Tibial nerve (tissue), 4 donors: ENCODE measurements around the gene TCF4. TPM values are rescaled to one million over a fixed set of nuclear protein-coding genes. Genes with fewer than 3 reads are reported as not detected.
A peak's percentile ranks its signal among the peaks of the same experiment; 100 is the strongest.

Experiments used
- DNase-seq, 2 donors: peaks; one replicate each; pipeline ENCODE4 v3.0.0-alpha.2; 2019; ENCODE audit warnings: low spot score in 2 of 2
- H3K27ac ChIP-seq, 4 donors: fragments of 200-600 bp; sonication (generic) in 3 of 4; one replicate each; pipeline ENCODE4 v1.5.1; 2017 to 2019; ENCODE audit warnings: mild to moderate bottlenecking in 1 of 4
- H3K27me3 ChIP-seq, 2 donors: fragments of 200-600 bp; sonication (generic) in 1 of 2; one replicate each; pipeline versions ENCODE4 v1.5.1 to v1.6.0; 2017 to 2019
- H3K36me3 ChIP-seq, 3 donors: fragments of 200-600 bp; sonication (generic); one replicate each; pipeline ENCODE4 v1.5.1; 2018 to 2019
- H3K4me1 ChIP-seq, 4 donors: fragments of 200-600 bp; sonication (generic) in 3 of 4; one replicate each; pipeline ENCODE4 v1.5.1; 2017 to 2019
- H3K4me3 ChIP-seq, 4 donors: fragments of 200-600 bp; sonication (generic) in 3 of 4; one replicate each; pipeline ENCODE4 v1.5.1; 2017 to 2019; ENCODE audit warnings: mild to moderate bottlenecking in 1 of 4, moderate library complexity in 1 of 4
- H3K9me3 ChIP-seq, 4 donors: fragments of 200-600 bp; sonication (generic) in 3 of 4; one replicate each; pipeline ENCODE4 v1.5.1; 2017 to 2019
- CTCF ChIP-seq, 5 experiments: fragments of 200-600 bp in 3 of 5; fragments of 450-650 bp in 2 of 5; sonication (generic) in 3 of 5; IDR thresholded peaks; one replicate each; pipeline ENCODE4 v1.5.1; 2016 to 2019; ENCODE audit warnings: antibody characterized with exemption in 5 of 5, mild to moderate bottlenecking in 3 of 5, moderate library complexity in 2 of 5
- EP300 ChIP-seq, 2 donors: sonication (generic); formaldehyde crosslinking; IDR thresholded peaks; one replicate each; pipeline ENCODE4 v1.6.1; 2017; ENCODE audit warnings: antibody characterized with exemption in 2 of 2, mild to moderate bottlenecking in 1 of 2
- POLR2A ChIP-seq, 2 donors: fragments of 450-650 bp; IDR thresholded peaks; one replicate each; pipeline ENCODE4 v1.6.1; 2017; ENCODE audit warnings: antibody characterized with exemption in 2 of 2, mild to moderate bottlenecking in 2 of 2, moderate library complexity in 2 of 2
- WGBS, 2 donors: methylation state at CpG; one replicate each; pipeline ENCODE4 v1.1.5; 2018; 5-methylcytosine and 5-hydroxymethylcytosine counted together
- total RNA-seq, 4 donors: library from RNA; depleted of rRNA; stranded (reverse); fragments of >200 nt; gene quantifications; one replicate each; pipeline ENCODE4 v1.1.0, GENCODE V29; 2016

Gene TCF4
- total RNA-seq, 4 donors from 2014 or later, result 100 to 157 (median 114) TPM

- Histone ChIP-seq H3K4me1 (peaks cover 0 to 26% (median 0%) of the 10 kb centered on the region in 4 donors), H3K9me3 (no peaks in the 10 kb centered on the region), H3K27me3 (no peaks in the 10 kb centered on the region), H3K27ac (peak overlapping the region; percentile 57 to 93 (median 88)), H3K36me3 (no peaks in the 10 kb centered on the region), H3K4me3 (peak overlapping the region; percentile 51 to 66 (median 57))
- TF ChIP-seq EP300 (IDR thresholded peaks at IDR 0.05) (peak in 1 of 2 donors; percentile 11), CTCF (IDR thresholded peaks at IDR 0.05) (no peak)
- peak in 1 of 2 donors; percentile 26 for DNase-seq
- 0% methylated on average over 16 to 58 of the region's 63 CpGs for WGBS, 2 donors
Observed at GRCh38 chr18:55587418-55588110, 428 bp downstream of the TCF4 start.

- no peak for TF ChIP-seq POLR2A (IDR thresholded peaks at IDR 0.05)
- TF ChIP-seq CTCF (IDR thresholded peaks at IDR 0.05), result no peak
- peak in 1 of 2 donors; percentile 18 for TF ChIP-seq EP300 (IDR thresholded peaks at IDR 0.05)
- DNase-seq, result no peak
- 32 to 33% methylated on average over 11 of the region's 11 CpGs for WGBS, 2 donors
- Histone ChIP-seq H3K4me3 (peak overlapping the region; percentile 51 to 66 (median 57)), H3K27me3 (no peaks in the 10 kb centered on the region), H3K9me3 (no peaks in the 10 kb centered on the region), H3K4me1 (peaks cover 0 to 26% (median 0%) of the 10 kb centered on the region in 4 donors), H3K36me3 (no peaks in the 10 kb centered on the region), H3K27ac (peak overlapping the region; percentile 19 to 93 (median 66))
Observed at GRCh38 chr18:55585920-55586561, 2.0 kb downstream of the TCF4 start.

DNA sequence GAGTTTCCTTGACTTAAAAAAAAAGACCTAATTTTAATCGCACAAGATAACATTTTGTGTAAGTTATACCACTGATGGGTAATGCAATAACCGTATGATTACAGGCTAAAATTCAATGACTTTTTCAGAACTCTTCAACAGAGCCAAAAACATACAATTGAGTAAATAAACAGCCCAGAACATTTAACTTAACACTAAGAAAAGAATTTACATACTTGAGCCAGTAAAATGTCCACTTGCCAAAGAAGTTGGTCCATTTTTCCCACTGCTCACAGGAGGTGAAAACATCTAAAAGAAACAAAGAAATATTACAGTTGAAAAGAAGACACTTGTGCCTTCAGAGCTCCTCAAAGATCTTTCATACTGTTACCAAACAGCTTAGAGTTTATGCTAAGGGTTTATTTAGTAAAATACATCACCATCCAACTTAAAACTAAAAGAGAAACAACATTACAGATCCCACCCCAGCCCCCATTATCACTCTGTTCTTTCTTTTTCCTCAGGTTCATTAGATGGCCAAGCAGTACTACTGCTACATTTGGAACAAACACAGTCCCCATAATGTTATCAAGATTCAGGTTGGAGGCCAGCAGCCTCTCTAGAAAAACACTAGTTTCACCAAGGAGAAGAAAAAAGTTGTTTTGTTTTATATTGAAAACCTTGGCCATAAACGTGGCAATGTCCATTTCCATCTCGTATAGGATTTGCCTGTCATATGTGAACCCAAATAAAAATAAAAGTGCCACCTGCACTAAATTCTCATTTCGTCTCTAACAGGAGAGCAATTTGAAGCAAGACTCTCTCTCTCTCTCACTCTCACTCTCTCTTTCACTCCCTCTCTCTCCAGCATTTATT is 2.7 kb downstream of the TCF4 start:
- H3K36me3 ChIP-seq, result no peaks in the 10 kb centered on the region
- H3K4me1 ChIP-seq, result peaks cover 0 to 25% (median 0%) of the 10 kb centered on the region in 4 donors
- no peaks in the 10 kb centered on the region for H3K27me3 ChIP-seq
- peak overlapping the region in 3 of 4 donors; percentile 51 to 66 (median 59) for H3K4me3 ChIP-seq
- no peak for DNase-seq
- H3K9me3 ChIP-seq, result no peaks in the 10 kb centered on the region
- TF ChIP-seq POLR2A (IDR thresholded peaks at IDR 0.05) (no peak), CTCF (IDR thresholded peaks at IDR 0.05) (no peak), EP300 (IDR thresholded peaks at IDR 0.05) (no peak)
- H3K27ac ChIP-seq, result peak overlapping the region in 3 of 4 donors; percentile 19 to 93 (median 85)
- WGBS, 2 donors, result 35 to 36% methylated on average over 5 of the region's 5 CpGs

DNA sequence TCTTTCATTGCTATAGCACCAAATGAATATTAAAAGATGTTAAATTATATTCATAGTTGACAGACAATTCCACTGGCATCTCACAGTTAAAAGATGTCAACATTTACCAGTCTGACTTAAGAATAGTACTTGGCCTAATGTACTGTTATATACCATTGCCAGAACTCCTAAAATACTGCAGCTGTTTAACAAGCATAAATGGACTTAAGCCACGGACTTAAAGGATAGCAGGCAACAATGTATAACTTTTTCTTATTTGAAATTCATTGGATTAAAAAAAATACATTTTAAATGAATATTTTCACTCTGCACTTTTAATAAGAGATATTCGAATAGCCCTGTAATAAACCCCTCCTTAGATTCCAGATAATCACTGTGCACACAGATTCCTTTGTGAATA is 3.8 kb downstream of the TCF4 start:
- H3K27me3 ChIP-seq, result no peaks in the 10 kb centered on the region
- no peak overlapping the region for H3K4me3 ChIP-seq
- H3K4me1 ChIP-seq, result peaks cover 0 to 26% (median 0%) of the 10 kb centered on the region in 4 donors
- DNase-seq, result no peak
- no peak overlapping the region for H3K27ac ChIP-seq
- no peaks in the 10 kb centered on the region for H3K9me3 ChIP-seq
- WGBS, 2 donors, result 71 to 73% methylated on average over 2 of the region's 2 CpGs
- TF ChIP-seq EP300 (IDR thresholded peaks at IDR 0.05) (no peak), POLR2A (IDR thresholded peaks at IDR 0.05) (no peak), CTCF (IDR thresholded peaks at IDR 0.05) (no peak)
- no peaks in the 10 kb centered on the region for H3K36me3 ChIP-seq
